SK-N-SH (cell line): ENCODE data around the gene DCAF5. TPM values are rescaled to one million over a fixed set of nuclear protein-coding genes. Genes with fewer than 3 reads are reported as not detected.

Experiments
- CTCF ChIA-PET: fragments of 300-600, 350-600 bp; formaldehyde crosslinking; extraction: SDS; loops from one replicate; lab custom pipeline; 2021; lab: Yijun Ruan, JAX
- POLR2A ChIA-PET: fragments of 350-600 bp; sonication (Branson Sonifier 250); formaldehyde crosslinking; extraction: SDS; loops from one replicate; lab custom pipeline; 2020; ENCODE audit warnings: antibody characterized with exemption, inconsistent platforms; lab: Yijun Ruan, JAX
- DNase-seq: peaks from one replicate; pipeline ENCODE4 v3.0.0; 2012
- H2AFZ ChIP-seq: fragments of 200-600 bp; sonication (generic); 2 replicates; pipeline ENCODE4 v1.8.1; 2016; ENCODE audit warnings: antibody characterized with exemption, mild to moderate bottlenecking, low read depth
- H3F3A ChIP-seq: fragments of 200-600 bp; sonication (generic); replicated peaks from 2 replicates; pipeline ENCODE3; 2016; ENCODE audit warnings: antibody characterized with exemption, mild to moderate bottlenecking; ENCODE audit not compliant: insufficient read depth
- H3K27ac ChIP-seq, 2 experiments: fragments of 200-500 bp in 1 of 2; fragments of 200-600 bp in 1 of 2; sonication (Bioruptor generic) in 1 of 2; sonication (generic), shearing (Covaris generic) in 1 of 2; 2 replicates each; pipeline versions ENCODE4 v1.5.1 to v1.6.1; 2014 to 2016; ENCODE audit warnings: low read depth in 2 of 2, inconsistent platforms in 1 of 2, low read length in 1 of 2, mild to moderate bottlenecking in 1 of 2, mixed read lengths in 1 of 2
- H3K27me3 ChIP-seq: fragments of 200-600 bp; sonication (generic), shearing (Covaris generic); 2 replicates; pipeline ENCODE4 v1.6.1; 2016; ENCODE audit warnings: mixed run types; ENCODE audit not compliant: insufficient read depth
- H3K36me3 ChIP-seq, 2 experiments: fragments of 200-500 bp in 1 of 2; fragments of 200-600 bp in 1 of 2; sonication (Bioruptor generic) in 1 of 2; sonication (generic) in 1 of 2; replicated peaks in 1 of 2; 2 replicates each; pipeline versions ENCODE3 to v1.5.1; 2014 to 2016; ENCODE audit warnings: low read length in 1 of 2, mild to moderate bottlenecking in 1 of 2; ENCODE audit not compliant: insufficient read depth in 2 of 2, control insufficient read depth in 1 of 2
- H3K4me1 ChIP-seq, 2 experiments: fragments of 200-500 bp in 1 of 2; fragments of 200-600 bp in 1 of 2; sonication (Bioruptor generic) in 1 of 2; sonication (generic), shearing (Covaris generic) in 1 of 2; 2 replicates each; pipeline versions ENCODE4 v1.5.1 to v1.6.1; 2014 to 2016; ENCODE audit warnings: low read depth in 1 of 2, low read length in 1 of 2, mixed run types in 1 of 2; ENCODE audit not compliant: insufficient read depth in 2 of 2, control insufficient read depth in 1 of 2
- H3K4me2 ChIP-seq: fragments of 200-600 bp; sonication (generic), shearing (Covaris generic); 2 replicates; pipeline ENCODE4 v1.6.1; 2017; ENCODE audit warnings: mixed run types
- H3K4me3 ChIP-seq, 2 experiments: fragments of 200-500 bp in 1 of 2; fragments of 200-600 bp in 1 of 2; sonication (Bioruptor generic) in 1 of 2; sonication (generic), shearing (Covaris generic) in 1 of 2; 2 replicates each; pipeline versions ENCODE4 v1.5.1 to v1.8.1; 2014 to 2016; ENCODE audit warnings: low read depth in 2 of 2, inconsistent platforms in 1 of 2, low read length in 1 of 2, mild to moderate bottlenecking in 1 of 2, mixed read lengths in 1 of 2, moderate library complexity in 1 of 2
- H3K79me2 ChIP-seq: fragments of 200-600 bp; sonication (generic); 2 replicates; pipeline ENCODE4 v1.8.1; 2017; ENCODE audit warnings: mild to moderate bottlenecking; ENCODE audit not compliant: insufficient read depth
- H3K9ac ChIP-seq: fragments of 200-600 bp; sonication (generic); 2 replicates; pipeline ENCODE4 v1.6.1; 2017; ENCODE audit warnings: mixed run types
- H3K9me2 ChIP-seq: fragments of 200-600 bp; sonication (generic); 2 replicates; pipeline ENCODE4 v1.6.1; 2017; ENCODE audit warnings: mixed run types
- H3K9me3 ChIP-seq: fragments of 200-600 bp; sonication (generic); 2 replicates; pipeline ENCODE4 v1.6.1; 2017; ENCODE audit warnings: mixed run types, mild to moderate bottlenecking, moderate library complexity
- H4K20me1 ChIP-seq: fragments of 200-600 bp; sonication (generic); 2 replicates; pipeline ENCODE4 v1.6.1; 2017; ENCODE audit warnings: mild to moderate bottlenecking, mixed run types; ENCODE audit not compliant: insufficient read depth
- ELF1 ChIP-seq: IDR thresholded peaks from 2 replicates; pipeline ENCODE4 v1.4.0; 2012
- EP300 ChIP-seq, 2 experiments: IDR thresholded peaks; 2 replicates each; pipeline versions ENCODE4 v1.4.0 to v1.6.1; 2012; ENCODE audit warnings: borderline replicate concordance in 1 of 2, low read depth in 1 of 2, low read length in 1 of 2
- EZH2phosphoT487 ChIP-seq: fragments of 200-600 bp; sonication (generic); IDR thresholded peaks from 2 replicates; pipeline ENCODE4 v1.6.1; 2017; ENCODE audit warnings: low read depth, mixed run types, mild to moderate bottlenecking, antibody characterized with exemption, moderate library complexity, borderline replicate concordance
- FOSL2 ChIP-seq: IDR thresholded peaks from 2 replicates; pipeline ENCODE4 v1.4.0; 2012; ENCODE audit warnings: low read depth, mild to moderate bottlenecking, moderate library complexity, borderline replicate concordance
- FOXJ3 ChIP-seq: sonication (generic); formaldehyde crosslinking; IDR thresholded peaks from 2 replicates; pipeline ENCODE4 v1.5.1; 2020; ENCODE audit warnings: mild to moderate bottlenecking, missing genetic modification reagents
- FOXM1 ChIP-seq: IDR thresholded peaks from 2 replicates; pipeline ENCODE4 v1.4.0; 2012; ENCODE audit warnings: low read depth, mild to moderate bottlenecking
- GABPA ChIP-seq: IDR thresholded peaks from 2 replicates; pipeline ENCODE4 v1.4.0; 2012; ENCODE audit warnings: low read depth, mild to moderate bottlenecking
- GATA2 ChIP-seq: sonication (generic); formaldehyde crosslinking; IDR thresholded peaks from 2 replicates; pipeline ENCODE4 v1.5.0; 2020; ENCODE audit warnings: mild to moderate bottlenecking, missing genetic modification reagents
- IRF3 ChIP-seq: fragments of 150-350 bp; IDR thresholded peaks from 2 replicates; pipeline ENCODE4 v1.6.1; 2016; ENCODE audit warnings: mild to moderate bottlenecking, low read depth, low read length
- MEF2A ChIP-seq: IDR thresholded peaks from 2 replicates; pipeline ENCODE4 v1.4.0; 2012; ENCODE audit warnings: low read depth, borderline replicate concordance
- MXI1 ChIP-seq: IDR thresholded peaks from 2 replicates; pipeline ENCODE4 v1.6.1; 2012; ENCODE audit warnings: mild to moderate bottlenecking, low read depth, low read length, improper control_type of control experiment
- NRF1 ChIP-seq: IDR thresholded peaks from 2 replicates; pipeline ENCODE4 v1.6.1; 2012; ENCODE audit warnings: low read depth, mild to moderate bottlenecking, low read length
- POLR2AphosphoS5 ChIP-seq: IDR thresholded peaks from 2 replicates; pipeline ENCODE4 v1.6.1; 2012; ENCODE audit warnings: low read depth, low read length
- RAD21 ChIP-seq: IDR thresholded peaks from 2 replicates; pipeline ENCODE4 v1.6.1; 2012; ENCODE audit warnings: mild to moderate bottlenecking, low read length
- RCOR1 ChIP-seq: fragments of 150-350 bp; IDR thresholded peaks from 2 replicates; pipeline ENCODE4 v1.6.1; 2017; ENCODE audit warnings: antibody characterized with exemption, low read length
- REST ChIP-seq: IDR thresholded peaks from 2 replicates; pipeline ENCODE4 v1.6.1; 2012; ENCODE audit warnings: mild to moderate bottlenecking, low read depth, low read length, moderate library complexity
- RFX5 ChIP-seq: IDR thresholded peaks from 2 replicates; pipeline ENCODE4 v1.6.1; 2012; ENCODE audit warnings: mild to moderate bottlenecking, improper control_type of control experiment, low read length
- RXRA ChIP-seq: IDR thresholded peaks from 2 replicates; pipeline ENCODE4 v1.4.0; 2012; ENCODE audit warnings: low read depth, mild to moderate bottlenecking, borderline replicate concordance
- SIN3A ChIP-seq: IDR thresholded peaks from 2 replicates; pipeline ENCODE4 v1.6.1; 2012; ENCODE audit warnings: low read depth, mild to moderate bottlenecking, low read length, moderate library complexity, borderline replicate concordance
- SMC3 ChIP-seq: IDR thresholded peaks from 2 replicates; pipeline ENCODE4 v1.6.1; 2012; ENCODE audit warnings: low read depth, low read length, improper control_type of control experiment
- TCF12 ChIP-seq: IDR thresholded peaks from 2 replicates; pipeline ENCODE4 v1.4.0; 2012
- TEAD4 ChIP-seq: IDR thresholded peaks from 2 replicates; pipeline ENCODE4 v1.4.0; 2012; ENCODE audit warnings: mild to moderate bottlenecking, borderline replicate concordance; ENCODE audit not compliant: insufficient read depth
- WGBS: methylation state at CpG from one replicate; pipeline ENCODE4 v1.1.6; 2017; ENCODE audit warnings: low lambda C conversion rate; 5-methylcytosine and 5-hydroxymethylcytosine counted together
- polyA plus RNA-seq, 3 experiments: library from polyadenylated mRNA; depleted of rRNA; stranded (reverse); fragments of >200 nt; gene quantifications; 2 replicates each; pipeline ENCODE4 v1.2.3, GENCODE V29; 2012
- TF ChIP-seq, protein P1 (sequence below): fragments of 200-600 bp; sonication (generic); IDR thresholded peaks from 2 replicates; pipeline ENCODE4 v1.6.1; 2017; ENCODE audit warnings: antibody characterized with exemption, mild to moderate bottlenecking, moderate library complexity
- TF ChIP-seq, protein P2 (sequence below): IDR thresholded peaks from 2 replicates; pipeline ENCODE4 v1.4.0; 2012; ENCODE audit warnings: low read depth, borderline replicate concordance
- TF ChIP-seq, protein P3 (sequence below): IDR thresholded peaks from 2 replicates; pipeline ENCODE4 v1.4.0; 2012; ENCODE audit warnings: low read depth, borderline replicate concordance

DCAF5 gene
- polyA plus RNA-seq, 1 of the 3 experiments (the other 2 are of a cell fraction): 26.7 TPM

DNA sequence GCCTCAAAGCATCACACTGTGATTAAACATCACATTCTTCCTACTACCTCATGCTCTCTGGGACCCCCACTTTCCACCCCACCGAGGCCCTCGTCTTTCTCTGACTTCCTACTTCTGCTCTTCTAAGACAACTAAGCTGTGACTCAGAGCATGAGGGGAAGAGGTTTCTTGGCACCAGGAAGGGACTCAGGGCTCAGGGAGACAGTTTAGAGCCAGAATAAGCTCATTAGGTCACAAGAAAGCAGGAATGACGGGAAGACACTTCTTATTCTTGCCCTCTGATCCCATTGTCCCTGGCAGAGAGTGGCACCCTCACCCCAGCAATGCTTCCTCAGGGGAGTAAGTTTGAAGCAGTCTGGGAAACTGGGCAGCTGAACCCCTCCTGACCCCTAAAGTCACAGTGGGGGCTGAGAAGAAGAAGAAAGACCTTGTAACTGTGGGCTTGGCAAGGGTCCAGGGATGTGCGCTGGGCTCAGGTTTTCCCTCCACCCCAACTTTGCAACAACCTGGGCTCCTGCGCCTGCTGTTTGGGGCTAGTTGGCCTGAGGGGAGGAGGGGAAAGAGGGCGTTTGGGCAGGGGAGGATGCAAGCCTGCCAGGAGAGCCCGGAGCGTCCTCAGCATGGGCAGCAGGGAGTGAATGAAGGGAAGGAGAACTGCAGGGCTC is 109.2 kb downstream of the DCAF5 start:
- Histone ChIP-seq H3K27ac (peak overlapping the region in 1 of 2 experiments; percentile 65; a peak in 2 of 4 replicates), H3K36me3 (no peaks in the 10 kb centered on the region), H3K9me2 (no peaks in the 10 kb centered on the region), H3K27me3 (no peaks in the 10 kb centered on the region), H2AFZ (no peak overlapping the region), H3F3A (peaks cover 13% of the 10 kb centered on the region), H3K9ac (no peak overlapping the region), H3K4me2 (peak overlapping the region; percentile 49; the same call in 1 of the 2 replicates), H4K20me1 (no peaks in the 10 kb centered on the region), H3K9me3 (no peaks in the 10 kb centered on the region), H3K4me3 (no peak overlapping the region), H3K79me2 (no peaks in the 10 kb centered on the region), H3K4me1 (peaks cover 29 to 40% of the 10 kb centered on the region in 2 experiments)
- ChIA-PET POLR2A (no interaction called here), CTCF (interaction anchor here (1.1 to 1.9 kb wide), 3 partner anchors 12 to 66 kb away, joined by 3 to 7 read pairs (median 3); no protein-coding TSS in a partner anchor)
- DNase-seq: no peak
- 72% methylated on average over 6 of the region's 8 CpGs for WGBS
- TF ChIP-seq IRF3: no peak
- TF ChIP-seq, protein P1, sequence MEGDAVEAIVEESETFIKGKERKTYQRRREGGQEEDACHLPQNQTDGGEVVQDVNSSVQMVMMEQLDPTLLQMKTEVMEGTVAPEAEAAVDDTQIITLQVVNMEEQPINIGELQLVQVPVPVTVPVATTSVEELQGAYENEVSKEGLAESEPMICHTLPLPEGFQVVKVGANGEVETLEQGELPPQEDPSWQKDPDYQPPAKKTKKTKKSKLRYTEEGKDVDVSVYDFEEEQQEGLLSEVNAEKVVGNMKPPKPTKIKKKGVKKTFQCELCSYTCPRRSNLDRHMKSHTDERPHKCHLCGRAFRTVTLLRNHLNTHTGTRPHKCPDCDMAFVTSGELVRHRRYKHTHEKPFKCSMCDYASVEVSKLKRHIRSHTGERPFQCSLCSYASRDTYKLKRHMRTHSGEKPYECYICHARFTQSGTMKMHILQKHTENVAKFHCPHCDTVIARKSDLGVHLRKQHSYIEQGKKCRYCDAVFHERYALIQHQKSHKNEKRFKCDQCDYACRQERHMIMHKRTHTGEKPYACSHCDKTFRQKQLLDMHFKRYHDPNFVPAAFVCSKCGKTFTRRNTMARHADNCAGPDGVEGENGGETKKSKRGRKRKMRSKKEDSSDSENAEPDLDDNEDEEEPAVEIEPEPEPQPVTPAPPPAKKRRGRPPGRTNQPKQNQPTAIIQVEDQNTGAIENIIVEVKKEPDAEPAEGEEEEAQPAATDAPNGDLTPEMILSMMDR: no peak
- TF ChIP-seq, protein P2, sequence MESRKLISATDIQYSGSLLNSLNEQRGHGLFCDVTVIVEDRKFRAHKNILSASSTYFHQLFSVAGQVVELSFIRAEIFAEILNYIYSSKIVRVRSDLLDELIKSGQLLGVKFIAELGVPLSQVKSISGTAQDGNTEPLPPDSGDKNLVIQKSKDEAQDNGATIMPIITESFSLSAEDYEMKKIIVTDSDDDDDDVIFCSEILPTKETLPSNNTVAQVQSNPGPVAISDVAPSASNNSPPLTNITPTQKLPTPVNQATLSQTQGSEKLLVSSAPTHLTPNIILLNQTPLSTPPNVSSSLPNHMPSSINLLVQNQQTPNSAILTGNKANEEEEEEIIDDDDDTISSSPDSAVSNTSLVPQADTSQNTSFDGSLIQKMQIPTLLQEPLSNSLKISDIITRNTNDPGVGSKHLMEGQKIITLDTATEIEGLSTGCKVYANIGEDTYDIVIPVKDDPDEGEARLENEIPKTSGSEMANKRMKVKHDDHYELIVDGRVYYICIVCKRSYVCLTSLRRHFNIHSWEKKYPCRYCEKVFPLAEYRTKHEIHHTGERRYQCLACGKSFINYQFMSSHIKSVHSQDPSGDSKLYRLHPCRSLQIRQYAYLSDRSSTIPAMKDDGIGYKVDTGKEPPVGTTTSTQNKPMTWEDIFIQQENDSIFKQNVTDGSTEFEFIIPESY: no peak
- TF ChIP-seq SIN3A: no peak
- TF ChIP-seq TCF12: no peak
- TF ChIP-seq POLR2AphosphoS5: no peak
- no peak for TF ChIP-seq RXRA
- TF ChIP-seq ELF1: 0 out of 2 replicates have a peak, but pooled peaks have one; percentile 12
- no peak for TF ChIP-seq MXI1
- TF ChIP-seq RCOR1: no peak
- TF ChIP-seq EP300 (IDR thresholded peaks at IDR 0.05; ENCODE audit: borderline replicate concordance in 1 of 2, low read depth in 1 of 2, low read length in 1 of 2): no peak
- TF ChIP-seq SMC3: no peak
- TF ChIP-seq GABPA: no peak
- TF ChIP-seq RAD21: no peak
- TF ChIP-seq FOSL2: peak; percentile 36; the same call in 1 of the 2 replicates
- TF ChIP-seq REST: no peak
- no peak for TF ChIP-seq NRF1
- no peak for TF ChIP-seq RFX5
- no peak for TF ChIP-seq GATA2 (CRISPR knock-in tag)
- TF ChIP-seq FOXJ3 (CRISPR knock-in tag): no peak
- TF ChIP-seq, protein P3, sequence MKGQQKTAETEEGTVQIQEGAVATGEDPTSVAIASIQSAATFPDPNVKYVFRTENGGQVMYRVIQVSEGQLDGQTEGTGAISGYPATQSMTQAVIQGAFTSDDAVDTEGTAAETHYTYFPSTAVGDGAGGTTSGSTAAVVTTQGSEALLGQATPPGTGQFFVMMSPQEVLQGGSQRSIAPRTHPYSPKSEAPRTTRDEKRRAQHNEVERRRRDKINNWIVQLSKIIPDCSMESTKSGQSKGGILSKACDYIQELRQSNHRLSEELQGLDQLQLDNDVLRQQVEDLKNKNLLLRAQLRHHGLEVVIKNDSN: no peak
- no peak for TF ChIP-seq TEAD4
- TF ChIP-seq MEF2A: no peak
- no peak for TF ChIP-seq EZH2phosphoT487
- TF ChIP-seq FOXM1: no peak
